NCI-H128 (cell line): ENCODE results near the gene GADL1.

ENCODE experiments used
- DNase-seq: peaks from one replicate; lab custom pipeline; 2025; ENCODE audit not compliant: unreplicated experiment; lab: John Stamatoyannopoulos, UW

The GADL1 gene

DNA sequence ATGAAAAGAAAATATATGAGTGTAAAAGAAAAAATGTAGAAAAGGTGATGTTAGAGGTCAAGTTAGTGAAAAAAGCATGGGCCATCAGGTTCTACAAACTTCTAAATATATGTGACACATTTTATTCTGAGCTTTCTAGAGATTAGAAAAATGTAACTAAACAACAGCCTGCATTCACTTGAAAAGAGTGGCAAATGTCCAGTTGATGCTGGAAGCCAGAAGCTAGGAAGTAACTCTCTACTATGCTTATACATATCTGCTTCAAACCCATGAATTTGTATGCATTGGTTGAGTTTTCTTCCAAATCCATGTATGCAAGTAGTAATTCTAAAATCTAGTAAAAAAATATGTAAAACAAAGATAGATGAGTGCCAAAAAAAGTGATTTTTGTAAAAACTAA is 164.5 kb downstream of the GADL1 start:
- no peak for DNase-seq

DNA sequence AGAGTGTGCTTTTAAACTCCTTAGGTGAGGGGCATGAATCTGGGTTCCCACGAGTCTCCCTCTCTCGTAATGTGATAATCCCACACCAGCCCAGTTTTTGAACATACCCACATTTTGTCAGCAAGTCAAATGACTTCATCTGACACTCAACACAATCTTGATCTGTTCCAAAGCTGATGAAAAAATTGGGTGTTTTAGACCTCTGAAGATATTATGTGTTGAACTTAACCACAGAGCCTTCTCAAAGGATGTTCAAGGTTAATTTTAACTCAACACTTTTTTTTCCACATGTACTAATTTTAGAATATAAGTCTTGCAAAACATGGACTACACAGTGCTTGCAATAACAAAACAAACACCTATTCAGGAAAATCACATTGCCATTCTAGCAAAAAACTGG is 164.9 kb downstream of the GADL1 start:
- DNase-seq: no peak

DNA sequence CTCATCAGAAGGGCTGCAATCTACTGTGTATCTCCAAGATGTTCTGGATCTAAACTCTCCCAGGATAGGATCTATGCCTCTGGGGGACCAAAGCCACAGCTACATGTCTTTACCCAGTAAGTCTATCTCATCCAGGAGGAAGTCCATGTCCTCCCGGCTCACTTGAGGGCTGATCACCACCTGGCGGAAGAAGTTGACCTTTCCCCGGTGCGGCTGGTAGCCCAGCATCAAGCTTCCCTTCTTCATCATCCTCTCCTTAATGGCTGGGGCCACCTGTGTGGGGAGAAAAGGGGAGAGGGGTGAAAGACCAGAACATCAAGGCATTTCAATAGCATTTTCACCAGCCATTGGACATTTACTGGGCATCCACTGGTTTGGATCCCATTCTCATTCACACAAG is 166.3 kb downstream of the GADL1 start:
- no peak for DNase-seq

DNA sequence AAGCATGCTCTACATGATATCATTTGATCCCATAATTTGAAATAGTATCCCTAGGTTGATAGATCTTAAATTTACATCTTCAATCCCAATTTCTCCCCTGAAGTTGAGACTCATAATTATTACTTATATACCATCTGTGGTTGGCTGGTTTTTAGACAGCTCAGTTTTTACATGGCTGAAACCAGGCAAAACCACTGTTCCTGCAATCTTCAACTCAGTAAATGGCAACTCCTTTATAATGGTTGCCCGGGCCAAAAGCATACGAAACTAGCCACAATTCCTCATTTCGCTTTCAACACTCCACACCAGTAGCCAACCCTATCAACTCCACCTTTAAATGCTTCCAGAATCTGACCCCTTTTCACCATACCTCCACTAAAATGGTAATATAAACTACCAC is 169.6 kb downstream of the GADL1 start:
- DNase-seq: no peak

DNA sequence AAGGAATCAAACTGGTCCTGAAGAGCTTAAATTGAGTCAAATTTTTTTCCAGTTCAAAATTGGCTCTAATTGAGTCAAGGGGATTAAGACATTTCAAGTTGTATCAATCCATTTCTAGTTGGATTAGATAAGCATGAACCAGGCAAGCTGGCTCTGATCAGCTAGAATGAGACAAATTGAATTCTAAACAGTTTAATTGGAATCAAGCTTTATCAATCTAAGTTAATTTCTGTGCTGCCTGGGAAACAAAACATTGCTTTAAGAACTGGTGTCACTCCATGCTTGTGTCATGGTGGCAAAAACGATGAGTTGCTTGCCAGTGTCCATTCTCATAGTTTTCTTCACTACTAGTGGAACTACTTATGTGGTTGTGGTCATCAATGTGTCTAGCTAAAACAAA is 171.2 kb downstream of the GADL1 start:
- DNase-seq: no peak

DNA sequence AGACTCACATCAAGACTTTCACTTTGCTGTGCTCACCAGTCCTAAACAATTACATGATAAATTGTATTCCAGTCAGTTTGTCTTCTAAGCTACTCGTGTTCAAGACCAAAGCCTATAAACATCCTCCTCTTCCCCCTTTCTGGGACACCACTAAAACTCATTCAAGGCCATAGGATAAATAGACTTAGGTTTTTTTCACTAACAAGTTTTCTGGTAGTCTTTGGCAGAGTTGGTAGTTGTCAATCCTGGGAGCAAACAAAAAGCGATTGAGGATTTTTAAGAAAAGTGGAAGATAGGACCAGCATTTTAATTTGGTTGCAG is 173.2 kb downstream of the GADL1 start:
- no peak for DNase-seq

DNA sequence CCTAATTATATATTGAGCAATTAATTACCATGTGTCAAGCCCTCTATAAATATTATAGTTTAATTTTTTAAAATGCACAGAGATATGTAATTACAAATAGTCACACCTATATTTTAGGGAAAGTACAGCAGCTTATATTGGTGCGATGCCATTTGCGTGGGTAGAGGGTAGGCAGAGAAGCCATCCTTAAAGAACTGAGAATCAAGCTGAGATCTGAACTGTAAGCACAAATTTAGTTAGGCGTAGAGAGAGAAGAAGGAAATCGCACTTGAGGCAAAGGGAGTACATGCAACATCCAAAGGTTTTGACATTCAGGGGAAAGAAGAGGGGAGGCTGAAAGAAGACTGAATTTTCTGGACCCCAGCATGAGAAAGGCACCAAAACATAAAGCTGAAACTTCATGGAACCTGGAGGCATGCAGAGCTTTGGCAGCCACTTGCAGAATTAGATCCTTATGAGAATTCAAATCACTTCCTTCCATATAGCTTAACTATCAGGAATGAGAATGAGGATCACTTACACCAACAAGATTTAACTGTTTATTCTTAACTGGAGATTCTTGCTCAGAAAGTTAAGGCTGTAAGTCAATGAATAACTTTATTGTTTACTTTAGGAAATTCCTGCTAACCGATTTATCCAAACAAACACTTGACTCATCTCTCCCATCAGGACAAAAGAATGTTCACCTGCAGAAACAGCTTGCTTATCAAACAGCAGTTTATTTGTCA is 173.7 kb downstream of the GADL1 start:
- no peak for DNase-seq

DNA sequence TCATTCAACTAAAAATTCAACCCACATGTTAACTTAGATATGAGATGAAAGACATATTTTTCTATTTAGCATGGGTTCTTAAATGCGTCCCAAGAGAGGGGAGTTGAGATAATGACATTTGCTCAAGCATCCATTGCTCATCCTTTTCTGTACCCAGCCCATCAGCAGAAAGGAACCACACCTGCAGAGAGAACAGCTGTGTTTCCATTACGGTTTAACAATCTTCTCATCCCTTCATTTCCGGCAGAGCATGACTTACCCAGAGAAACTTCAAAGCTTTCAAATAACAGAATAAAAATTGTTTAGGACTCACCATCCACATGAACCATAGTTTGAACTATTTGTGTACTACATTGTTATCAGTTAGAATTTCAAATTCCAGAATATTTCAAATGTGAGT is 174.9 kb downstream of the GADL1 start:
- no peak for DNase-seq

DNA sequence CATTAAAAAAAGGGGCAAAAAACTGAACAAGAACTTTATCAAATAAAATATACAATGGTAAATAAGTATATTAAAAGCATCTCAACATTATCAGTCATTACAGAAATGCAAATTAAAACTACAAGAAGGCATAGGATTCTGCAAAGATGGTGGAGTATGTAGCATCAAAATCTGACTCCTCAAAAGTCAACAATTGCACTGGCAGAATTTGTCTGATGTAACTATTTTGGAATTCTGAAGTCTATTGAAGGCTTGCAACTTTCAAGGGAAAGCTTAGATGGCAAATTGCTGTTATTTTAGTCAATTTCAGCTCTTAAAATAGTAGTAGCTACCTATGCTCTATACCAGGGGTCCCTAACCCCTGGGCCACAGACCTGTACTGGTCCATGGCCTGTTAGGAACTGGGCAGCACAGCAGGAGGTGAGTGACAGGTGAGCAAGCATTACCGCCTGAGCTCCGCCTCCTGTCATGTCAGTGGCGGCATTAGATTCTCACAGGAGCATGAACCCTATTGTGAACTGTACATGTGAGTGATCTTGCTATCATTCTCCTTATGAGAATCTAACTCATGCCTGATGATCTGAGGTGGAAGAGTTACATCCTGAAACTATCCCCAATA is 180.5 kb downstream of the GADL1 start:
- DNase-seq: no peak

DNA sequence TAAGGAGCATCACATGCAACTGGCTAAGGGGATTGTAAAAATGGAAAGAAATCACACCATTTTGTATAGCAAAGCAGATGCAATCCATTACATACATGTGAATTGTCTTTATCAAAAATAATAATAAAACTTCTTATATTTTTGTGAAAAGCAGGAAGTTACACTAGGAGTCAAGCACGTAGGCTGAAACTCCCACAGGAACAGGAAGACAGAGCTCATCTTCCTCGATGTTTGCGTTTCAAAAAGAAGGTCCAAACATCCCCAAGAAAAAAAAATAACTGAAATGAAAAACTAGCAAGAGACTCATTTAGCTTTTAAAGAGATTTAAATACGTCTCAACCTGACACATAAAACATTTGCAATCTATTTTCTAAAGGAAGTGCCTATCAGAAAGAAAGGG is 181.5 kb downstream of the GADL1 start:
- no peak for DNase-seq

DNA sequence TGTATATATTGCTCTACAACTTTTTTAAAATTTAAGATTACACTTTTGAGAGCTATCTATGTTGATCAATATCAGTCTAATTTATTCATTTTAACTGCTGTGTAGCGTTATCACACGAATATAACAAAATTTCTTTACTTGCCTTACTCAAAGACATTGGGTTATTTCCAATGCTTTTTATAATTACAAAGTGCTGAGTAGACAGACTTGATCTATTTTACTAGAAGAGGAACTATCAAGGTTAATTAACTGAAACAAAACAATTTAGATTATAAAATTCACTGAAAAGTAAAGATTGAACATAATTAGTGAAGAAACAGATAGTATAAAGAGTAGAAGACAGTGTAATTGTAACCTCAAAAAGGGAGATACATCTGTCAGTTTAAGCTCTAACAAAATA is 182.6 kb downstream of the GADL1 start:
- DNase-seq: no peak

DNA sequence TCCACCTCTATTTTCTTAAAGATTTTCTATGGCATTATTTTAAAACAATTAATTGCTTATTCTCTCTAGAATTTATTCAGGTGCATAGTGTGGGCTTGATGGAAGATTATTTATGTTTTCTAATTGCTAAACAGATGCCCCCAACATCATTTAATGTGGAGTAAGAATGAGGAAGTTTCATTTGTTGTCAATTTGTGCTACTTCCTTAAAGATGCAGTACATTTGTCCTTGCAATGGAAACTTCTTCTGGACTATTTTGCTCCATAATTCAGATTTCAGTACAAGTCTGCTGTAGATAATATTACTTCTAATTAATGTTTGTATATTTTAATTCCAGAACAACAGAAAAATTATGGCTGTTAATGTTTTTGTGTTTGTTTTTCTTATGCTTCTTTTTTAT is 183.3 kb downstream of the GADL1 start:
- DNase-seq: no peak

DNA sequence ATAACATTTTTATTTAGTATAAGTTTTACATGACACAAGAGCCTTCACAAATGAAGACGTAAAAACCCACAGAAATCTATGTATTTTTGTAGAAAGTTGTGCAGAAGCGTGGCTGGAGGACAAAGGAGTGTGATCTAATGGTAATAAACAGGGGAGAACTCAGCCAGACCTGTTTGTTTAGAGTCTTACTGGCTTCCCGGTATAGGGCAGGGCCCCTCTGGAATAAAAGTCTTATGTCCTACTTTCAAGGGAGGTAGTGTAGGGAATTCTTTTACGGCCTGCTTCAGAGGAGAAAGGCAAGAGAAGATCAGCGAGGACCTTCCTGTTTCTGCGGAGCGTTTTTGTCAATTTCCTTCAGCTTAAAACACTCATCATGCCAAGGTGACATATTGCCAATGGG is 184.4 kb downstream of the GADL1 start:
- no peak for DNase-seq

DNA sequence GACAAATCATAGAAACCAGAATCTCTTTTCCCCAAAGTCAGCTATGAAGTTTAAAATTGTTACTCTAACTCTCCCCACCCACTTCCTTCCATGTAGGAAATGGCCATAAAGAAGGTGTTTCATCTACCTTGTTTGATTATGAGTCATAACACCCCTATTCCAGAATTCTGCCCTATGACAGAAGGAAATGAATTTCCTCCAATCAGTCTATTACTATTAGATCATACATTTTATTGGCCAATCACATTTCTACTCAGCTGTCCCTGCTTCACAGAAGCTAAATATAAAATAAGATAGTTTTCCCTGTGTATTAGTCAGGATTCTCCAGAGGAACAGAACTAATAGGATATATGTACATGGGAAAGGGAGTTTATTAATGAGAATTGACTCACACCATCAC is 186.0 kb downstream of the GADL1 start:
- no peak for DNase-seq

DNA sequence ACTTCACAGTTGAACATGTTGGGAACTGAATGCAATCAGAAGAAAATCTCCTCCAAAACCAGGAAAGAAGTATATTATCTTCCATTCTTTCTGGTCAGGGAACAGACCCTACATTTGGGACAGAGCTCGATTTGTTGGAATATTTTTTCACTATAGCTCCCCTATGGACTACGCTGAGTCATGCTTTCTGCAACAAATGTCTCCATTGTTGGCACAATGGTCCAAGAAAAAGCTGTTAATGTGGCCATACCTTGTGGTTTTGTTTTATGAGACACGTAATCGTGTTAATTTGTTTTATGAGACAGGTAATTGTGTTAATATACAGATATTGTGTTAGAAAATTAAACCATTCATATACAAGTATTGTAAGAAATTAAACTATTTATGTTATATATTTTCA is 186.6 kb downstream of the GADL1 start:
- DNase-seq: no peak

DNA sequence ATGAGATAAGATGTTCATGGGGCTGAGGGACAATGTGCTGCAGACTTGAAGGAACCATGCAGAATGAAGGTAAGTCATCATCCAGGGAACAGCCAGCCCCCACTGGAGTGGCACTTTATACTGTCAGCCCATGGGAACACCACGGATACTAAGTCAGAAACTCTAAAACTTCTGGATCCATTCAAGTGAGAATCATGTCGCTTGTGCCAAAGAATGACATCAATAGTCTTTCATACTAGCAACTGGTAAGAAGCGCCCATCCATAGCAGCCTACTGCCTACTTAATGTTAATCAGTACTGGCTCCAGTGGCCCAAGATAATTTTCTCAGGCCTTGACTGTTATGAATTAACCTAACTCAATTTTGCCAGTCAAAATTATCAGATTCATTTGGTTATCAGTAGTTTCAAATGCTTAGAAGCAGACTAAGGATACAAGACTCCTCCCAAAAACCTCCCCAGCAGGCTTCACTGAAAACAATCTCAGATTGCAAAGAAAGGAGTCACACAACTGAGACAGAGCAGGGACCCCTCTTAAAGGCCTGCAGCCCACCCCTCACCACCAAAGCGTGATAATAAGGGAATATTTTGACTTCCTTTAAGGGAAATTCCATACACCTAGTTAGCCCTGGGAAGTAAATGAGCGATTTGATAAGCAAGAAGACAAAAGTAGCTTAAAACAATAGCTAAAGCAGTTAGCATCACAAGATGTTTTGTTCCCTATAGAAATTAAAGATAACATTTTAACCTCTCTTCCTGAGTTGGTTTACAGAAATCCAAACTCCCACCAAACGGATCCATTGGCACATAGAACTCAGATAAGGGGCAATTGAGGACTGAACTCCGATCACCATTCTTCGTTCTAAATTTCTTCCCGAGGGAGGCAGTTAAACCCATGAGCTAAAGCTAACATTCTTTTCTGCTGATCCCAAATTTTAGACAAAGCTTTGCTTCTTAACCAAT is 189.2 kb downstream of the GADL1 start:
- DNase-seq: no peak

DNA sequence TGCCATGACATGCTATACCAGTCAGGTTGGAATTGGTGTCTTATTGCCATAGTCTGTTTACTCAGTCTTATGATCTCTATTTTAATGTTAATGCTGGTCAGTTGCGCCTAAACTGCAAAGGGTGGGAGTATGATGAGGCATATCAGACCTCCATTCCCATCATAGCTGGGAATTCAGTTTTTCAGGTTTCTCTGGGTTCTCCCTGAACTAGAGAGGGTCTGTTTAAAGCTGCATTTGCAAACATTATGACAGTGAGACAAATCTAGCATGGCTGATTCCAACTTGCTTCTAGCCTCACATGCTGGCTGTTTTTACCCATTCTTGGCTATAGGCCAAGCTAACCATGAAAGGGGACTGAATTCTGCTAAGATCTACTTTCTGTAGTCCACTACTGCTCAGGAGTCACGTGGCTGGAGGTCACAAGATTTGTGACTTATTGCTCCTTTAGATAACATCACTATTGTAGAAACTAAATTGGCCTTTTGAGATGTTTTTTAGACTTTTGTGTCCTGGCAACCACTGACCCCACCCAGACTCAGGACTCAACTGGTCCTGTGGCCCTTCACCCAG is 191.5 kb downstream of the GADL1 start:
- no peak for DNase-seq

DNA sequence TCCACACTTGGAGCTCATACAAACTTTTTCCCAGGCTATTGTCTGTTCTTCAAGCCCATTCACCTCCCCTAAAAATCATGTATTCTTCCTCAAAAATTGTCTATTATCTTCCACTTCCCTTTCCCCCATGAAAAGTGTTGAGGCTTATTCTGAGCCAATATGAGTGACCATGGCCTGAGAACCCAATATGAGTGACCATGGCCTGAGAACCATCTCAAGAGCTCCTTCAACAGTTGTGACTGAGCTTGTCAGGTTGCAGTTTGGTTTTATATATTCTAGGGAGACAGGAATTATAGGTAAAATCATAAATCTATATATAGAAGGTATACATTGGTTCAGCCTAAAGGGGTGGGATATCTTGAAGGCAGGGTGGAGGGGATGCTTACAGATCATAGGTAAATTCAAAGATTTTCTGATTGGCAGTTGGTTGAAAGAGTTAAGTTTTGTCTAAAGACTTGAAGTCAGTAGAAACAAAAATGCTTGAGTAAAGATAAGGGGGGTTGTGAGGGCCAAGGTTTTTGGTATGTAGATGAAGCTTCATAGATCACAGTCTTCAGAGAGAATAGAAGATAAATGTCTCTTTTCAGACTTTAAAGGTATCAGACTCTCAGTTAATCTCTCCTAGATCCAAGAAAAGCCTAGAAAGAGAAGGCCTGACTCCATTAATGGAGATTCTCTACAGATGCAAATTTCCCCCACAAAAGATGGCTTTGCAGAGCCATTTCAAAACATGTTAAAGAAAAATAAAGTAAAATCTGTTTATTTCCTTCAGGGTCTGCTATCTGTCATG is 192.2 kb downstream of the GADL1 start:
- no peak for DNase-seq

DNA sequence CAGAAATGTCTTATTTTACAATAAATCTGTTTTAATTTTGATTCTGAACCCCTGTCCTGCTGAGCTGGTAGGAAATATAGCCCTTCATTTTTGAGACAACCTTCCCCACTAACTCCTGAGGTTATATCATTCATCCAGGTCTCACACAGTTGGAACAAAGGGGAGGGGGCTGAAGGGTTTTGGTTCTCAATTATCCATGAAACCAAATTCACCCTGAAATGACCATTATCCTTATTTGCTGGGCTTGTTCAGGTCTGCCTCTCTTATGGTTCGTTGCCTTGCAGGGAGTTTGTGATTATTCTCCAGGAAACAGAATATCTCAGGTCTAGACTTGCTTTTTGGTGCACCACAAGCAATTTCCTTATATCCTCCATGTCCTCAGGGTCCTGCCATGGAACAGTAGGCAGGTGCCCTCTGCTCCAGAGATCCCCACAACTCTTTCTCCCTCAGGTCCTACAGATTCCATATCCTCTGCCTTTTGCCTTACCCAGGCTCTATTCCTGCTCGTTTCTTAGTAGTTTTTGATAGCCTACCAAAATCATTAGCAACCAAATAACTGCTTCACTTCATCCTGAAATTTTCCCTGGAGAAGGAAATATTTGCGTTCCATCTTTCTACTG is 193.6 kb downstream of the GADL1 start:
- no peak for DNase-seq

DNA sequence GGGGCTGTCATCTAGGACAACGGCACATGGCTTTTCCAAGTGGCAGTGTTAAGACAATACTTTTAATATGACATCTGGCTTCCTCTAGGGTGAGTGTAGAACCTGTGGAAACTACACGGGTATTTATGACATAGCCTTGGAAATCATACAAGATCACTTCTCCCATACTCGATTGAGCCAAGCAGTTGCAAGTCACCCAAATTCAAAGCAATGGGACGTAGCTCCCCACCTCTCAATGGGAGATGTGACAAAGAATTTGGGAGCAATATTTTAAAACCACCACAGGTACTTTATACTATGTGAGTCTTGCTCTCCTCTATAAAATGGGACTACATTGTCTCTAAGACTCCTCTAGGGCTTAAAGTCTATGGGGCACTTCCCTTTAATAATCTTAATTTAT is 194.5 kb downstream of the GADL1 start:
- no peak for DNase-seq

DNA sequence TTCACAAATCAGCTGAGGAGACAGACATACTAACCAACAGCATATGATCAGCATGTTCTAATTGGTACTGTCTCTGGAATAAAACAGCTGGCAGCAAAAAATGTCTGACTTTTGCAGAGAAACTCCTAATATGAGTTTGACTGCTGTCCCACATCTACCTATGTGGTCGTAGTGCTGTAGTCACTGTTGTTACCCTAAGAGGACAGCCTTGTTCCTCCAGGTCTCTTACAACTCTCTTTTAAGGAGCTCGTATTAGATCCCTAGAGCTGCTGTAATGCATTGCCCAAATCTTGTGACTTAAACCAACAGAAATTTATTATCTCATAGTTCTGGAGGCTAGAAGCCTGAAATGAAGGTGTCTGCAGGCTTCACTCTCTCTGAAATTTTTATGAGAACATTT is 195.9 kb downstream of the GADL1 start:
- DNase-seq: no peak
